HepG2 (cell line): ENCODE results near the gene GMEB1. TPM values are rescaled to one million over a fixed set of nuclear protein-coding genes. Genes with fewer than 3 reads are reported as not detected.

Experiments used
- BCL6 ChIP-seq: IDR thresholded peaks from 2 replicates; pipeline ENCODE4 v1.6.1; 2016; ENCODE audit warnings: missing genetic modification reagents, missing compliant biosample characterization
- CENPT ChIP-seq: sonication (generic); formaldehyde crosslinking; IDR thresholded peaks from 2 replicates; pipeline ENCODE4 v1.8.0; 2022; ENCODE audit warnings: low read depth, mild to moderate bottlenecking, moderate library complexity, missing genetic modification reagents
- HNF4A ChIP-seq: sonication (generic); formaldehyde crosslinking; IDR thresholded peaks from 2 replicates; pipeline ENCODE4 v1.4.0; 2020; ENCODE audit warnings: missing genetic modification reagents
- KDM1A ChIP-seq: IDR thresholded peaks from 2 replicates; pipeline ENCODE4 v1.6.1; 2016; ENCODE audit warnings: missing compliant biosample characterization
- MEF2D ChIP-seq: sonication (generic); formaldehyde crosslinking; IDR thresholded peaks from 2 replicates; pipeline ENCODE4 v1.5.1; 2020; ENCODE audit warnings: mild to moderate bottlenecking, missing genetic modification reagents
- MIXL1 ChIP-seq: IDR thresholded peaks from 2 replicates; pipeline ENCODE4 v1.6.1; 2016
- MYC ChIP-seq: sonication (generic); formaldehyde crosslinking; IDR thresholded peaks from 2 replicates; pipeline ENCODE4 v1.9.0; 2021; ENCODE audit warnings: missing genetic modification reagents, borderline replicate concordance
- NCOR1 ChIP-seq: fragments of 200-600 bp; sonication (generic); IDR thresholded peaks from 2 replicates; pipeline ENCODE4 v1.7.0; 2017; ENCODE audit warnings: antibody characterized with exemption, low read length, borderline replicate concordance
- SETDB1 ChIP-seq: sonication (generic); formaldehyde crosslinking; IDR thresholded peaks from 2 replicates; pipeline ENCODE4 v1.5.1; 2020; ENCODE audit warnings: missing genetic modification reagents, mild to moderate bottlenecking, borderline replicate concordance
- ZFAT ChIP-seq: sonication (generic); formaldehyde crosslinking; conservative IDR thresholded peaks from 2 replicates; pipeline ENCODE4 v1.8.1; 2023; ENCODE audit warnings: missing genetic modification reagents, inconsistent platforms
- ZFY ChIP-seq: sonication (generic); formaldehyde crosslinking; IDR thresholded peaks from 2 replicates; pipeline ENCODE4 v1.4.0; 2020; ENCODE audit warnings: missing genetic modification reagents
- ZKSCAN8 ChIP-seq: IDR thresholded peaks from 2 replicates; pipeline ENCODE4 v1.6.1; 2016; ENCODE audit warnings: borderline replicate concordance, missing genetic modification reagents, missing compliant biosample characterization
- ZNF24 ChIP-seq: fragments of 450-650 bp; IDR thresholded peaks from 2 replicates; pipeline ENCODE4 v1.6.1; 2017; ENCODE audit warnings: antibody characterized with exemption, mild to moderate bottlenecking
- ZNF501 ChIP-seq: sonication (generic); formaldehyde crosslinking; IDR thresholded peaks from 2 replicates; pipeline ENCODE4 v1.5.1; 2020; ENCODE audit warnings: mild to moderate bottlenecking, moderate library complexity, missing genetic modification reagents
- ZNF569 ChIP-seq: sonication (generic); formaldehyde crosslinking; IDR thresholded peaks from 2 replicates; pipeline ENCODE4 v1.5.0; 2020; ENCODE audit warnings: mild to moderate bottlenecking, missing genetic modification reagents, moderate library complexity, borderline replicate concordance
- ZNF747 ChIP-seq: sonication (generic); formaldehyde crosslinking; IDR thresholded peaks from 2 replicates; pipeline ENCODE4 v1.8.1; 2023; ENCODE audit warnings: missing genetic modification reagents, mild to moderate bottlenecking, borderline replicate concordance
- ZNF761 ChIP-seq: sonication (generic); formaldehyde crosslinking; conservative IDR thresholded peaks from 2 replicates; pipeline ENCODE4 v1.4.0; 2020; ENCODE audit warnings: mild to moderate bottlenecking, missing genetic modification reagents
- ZNF839 ChIP-seq: sonication (generic); formaldehyde crosslinking; IDR thresholded peaks from 2 replicates; pipeline ENCODE4 v1.4.0; 2020; ENCODE audit warnings: missing genetic modification reagents, mild to moderate bottlenecking, borderline replicate concordance
- polyA plus RNA-seq, 8 experiments: library from polyadenylated mRNA; depleted of rRNA in 3 of 8; stranded (reverse) in 7 of 8; unstranded in 1 of 8; fragments of >200 nt; fragmentation: Illumina TruSeq in 4 of 8; extraction: Trizol in 4 of 8; gene quantifications; 2 replicates each; pipeline versions ENCODE4 v1.2.1 to v1.2.3, GENCODE V29; 2011 to 2016; ENCODE audit warnings: low read depth in 4 of 8, missing spikeins in 1 of 8, mixed read lengths in 1 of 8; ENCODE audit not compliant: insufficient read depth in 1 of 8
- total RNA-seq, 5 experiments: library from RNA; depleted of rRNA; stranded (reverse); fragments of >200 nt; fragmentation: Illumina TruSeq; extraction: Trizol; gene quantifications; 2 replicates each; pipeline ENCODE4 v1.2.3, GENCODE V29; 2016; ENCODE audit warnings: low read depth in 1 of 5
- TF ChIP-seq, protein P1 (sequence below): sonication (generic); formaldehyde crosslinking; IDR thresholded peaks from 2 replicates; pipeline ENCODE4 v1.8.1; 2022; ENCODE audit warnings: mild to moderate bottlenecking, missing genetic modification reagents
- TF ChIP-seq, protein P2 (sequence below): sonication (generic); formaldehyde crosslinking; IDR thresholded peaks from 2 replicates; pipeline ENCODE4 v1.8.0; 2022; ENCODE audit warnings: mild to moderate bottlenecking, missing genetic modification reagents, borderline replicate concordance
- TF ChIP-seq, protein P3 (sequence below): sonication (generic); formaldehyde crosslinking; IDR thresholded peaks from 2 replicates; pipeline ENCODE4 v1.4.0; 2020; ENCODE audit warnings: missing genetic modification reagents
- TF ChIP-seq, protein P4 (sequence below): sonication (generic); formaldehyde crosslinking; IDR thresholded peaks from 2 replicates; pipeline ENCODE4 v1.4.0; 2020; ENCODE audit warnings: missing genetic modification reagents, borderline replicate concordance

GMEB1 gene
- total and polyA plus RNA-seq, 2 of the 13 experiments (the other 11 are each of a cell fraction or from before 2014, with no cell fraction given) = 3.0 to 6.0 TPM

DNA sequence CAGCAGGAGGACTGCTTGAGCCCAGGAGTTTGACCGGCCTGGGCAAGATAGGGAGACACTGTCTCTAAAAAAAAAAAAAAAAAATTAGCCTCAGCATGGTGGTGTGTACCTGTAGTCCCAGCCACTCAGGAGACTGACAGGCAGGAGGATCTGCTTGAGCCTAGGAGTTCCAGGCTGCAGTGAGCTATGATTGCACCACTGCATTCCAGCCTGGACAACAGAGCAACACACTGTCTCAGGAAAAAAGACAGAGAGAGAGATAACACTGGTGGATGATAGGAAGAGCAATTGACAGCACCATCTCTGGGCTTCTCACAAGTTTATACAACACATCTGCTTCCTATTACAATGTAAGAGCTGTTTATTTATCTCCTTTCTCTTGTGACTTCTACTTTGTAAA is 22.5 kb upstream of the GMEB1 start (continued):
- TF ChIP-seq ZNF839 (no peak), ZNF24 (no peak), ZKSCAN8 (0 out of 2 replicates have a peak, but pooled peaks have one; percentile 27), MYC (CRISPR knock-in tag) (no peak), ZNF569 (CRISPR knock-in tag) (no peak), MIXL1 (0 out of 2 replicates have a peak, but pooled peaks have one; percentile 44), MEF2D (CRISPR knock-in tag) (no peak), ZFY (CRISPR knock-in tag) (no peak), ZNF747 (no peak), ZNF501 (CRISPR knock-in tag) (no peak), KDM1A (peak; percentile 60; the same call in 1 of the 2 replicates), SETDB1 (CRISPR knock-in tag) (no peak), CENPT (CRISPR knock-in tag) (no peak), HNF4A (CRISPR knock-in tag) (no peak), ZNF761 (CRISPR knock-in tag) (no peak), NCOR1 (no peak), BCL6 (peak; percentile 28; the same call in 1 of the 2 replicates), ZFAT (CRISPR knock-in tag) (no peak)
- TF ChIP-seq, protein P1, sequence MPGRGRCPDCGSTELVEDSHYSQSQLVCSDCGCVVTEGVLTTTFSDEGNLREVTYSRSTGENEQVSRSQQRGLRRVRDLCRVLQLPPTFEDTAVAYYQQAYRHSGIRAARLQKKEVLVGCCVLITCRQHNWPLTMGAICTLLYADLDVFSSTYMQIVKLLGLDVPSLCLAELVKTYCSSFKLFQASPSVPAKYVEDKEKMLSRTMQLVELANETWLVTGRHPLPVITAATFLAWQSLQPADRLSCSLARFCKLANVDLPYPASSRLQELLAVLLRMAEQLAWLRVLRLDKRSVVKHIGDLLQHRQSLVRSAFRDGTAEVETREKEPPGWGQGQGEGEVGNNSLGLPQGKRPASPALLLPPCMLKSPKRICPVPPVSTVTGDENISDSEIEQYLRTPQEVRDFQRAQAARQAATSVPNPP (CRISPR knock-in tag) = no peak
- TF ChIP-seq, protein P2, sequence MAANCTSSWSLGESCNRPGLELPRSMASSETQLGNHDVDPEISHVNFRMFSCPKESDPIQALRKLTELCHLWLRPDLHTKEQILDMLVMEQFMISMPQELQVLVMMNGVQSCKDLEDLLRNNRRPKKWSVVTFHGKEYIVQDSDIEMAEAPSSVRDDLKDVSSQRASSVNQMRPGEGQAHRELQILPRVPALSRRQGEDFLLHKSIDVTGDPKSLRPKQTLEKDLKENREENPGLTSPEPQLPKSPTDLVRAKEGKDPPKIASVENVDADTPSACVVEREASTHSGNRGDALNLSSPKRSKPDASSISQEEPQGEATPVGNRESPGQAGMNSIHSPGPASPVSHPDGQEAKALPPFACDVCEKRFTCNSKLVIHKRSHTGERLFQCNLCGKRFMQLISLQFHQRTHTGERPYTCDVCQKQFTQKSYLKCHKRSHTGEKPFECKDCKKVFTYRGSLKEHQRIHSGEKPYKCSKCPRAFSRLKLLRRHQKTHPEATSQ = no peak
- TF ChIP-seq, protein P3, sequence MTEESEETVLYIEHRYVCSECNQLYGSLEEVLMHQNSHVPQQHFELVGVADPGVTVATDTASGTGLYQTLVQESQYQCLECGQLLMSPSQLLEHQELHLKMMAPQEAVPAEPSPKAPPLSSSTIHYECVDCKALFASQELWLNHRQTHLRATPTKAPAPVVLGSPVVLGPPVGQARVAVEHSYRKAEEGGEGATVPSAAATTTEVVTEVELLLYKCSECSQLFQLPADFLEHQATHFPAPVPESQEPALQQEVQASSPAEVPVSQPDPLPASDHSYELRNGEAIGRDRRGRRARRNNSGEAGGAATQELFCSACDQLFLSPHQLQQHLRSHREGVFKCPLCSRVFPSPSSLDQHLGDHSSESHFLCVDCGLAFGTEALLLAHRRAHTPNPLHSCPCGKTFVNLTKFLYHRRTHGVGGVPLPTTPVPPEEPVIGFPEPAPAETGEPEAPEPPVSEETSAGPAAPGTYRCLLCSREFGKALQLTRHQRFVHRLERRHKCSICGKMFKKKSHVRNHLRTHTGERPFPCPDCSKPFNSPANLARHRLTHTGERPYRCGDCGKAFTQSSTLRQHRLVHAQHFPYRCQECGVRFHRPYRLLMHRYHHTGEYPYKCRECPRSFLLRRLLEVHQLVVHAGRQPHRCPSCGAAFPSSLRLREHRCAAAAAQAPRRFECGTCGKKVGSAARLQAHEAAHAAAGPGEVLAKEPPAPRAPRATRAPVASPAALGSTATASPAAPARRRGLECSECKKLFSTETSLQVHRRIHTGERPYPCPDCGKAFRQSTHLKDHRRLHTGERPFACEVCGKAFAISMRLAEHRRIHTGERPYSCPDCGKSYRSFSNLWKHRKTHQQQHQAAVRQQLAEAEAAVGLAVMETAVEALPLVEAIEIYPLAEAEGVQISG (CRISPR knock-in tag) = peak; percentile 25; the same call in 1 of the 2 replicates
- TF ChIP-seq, protein P4, sequence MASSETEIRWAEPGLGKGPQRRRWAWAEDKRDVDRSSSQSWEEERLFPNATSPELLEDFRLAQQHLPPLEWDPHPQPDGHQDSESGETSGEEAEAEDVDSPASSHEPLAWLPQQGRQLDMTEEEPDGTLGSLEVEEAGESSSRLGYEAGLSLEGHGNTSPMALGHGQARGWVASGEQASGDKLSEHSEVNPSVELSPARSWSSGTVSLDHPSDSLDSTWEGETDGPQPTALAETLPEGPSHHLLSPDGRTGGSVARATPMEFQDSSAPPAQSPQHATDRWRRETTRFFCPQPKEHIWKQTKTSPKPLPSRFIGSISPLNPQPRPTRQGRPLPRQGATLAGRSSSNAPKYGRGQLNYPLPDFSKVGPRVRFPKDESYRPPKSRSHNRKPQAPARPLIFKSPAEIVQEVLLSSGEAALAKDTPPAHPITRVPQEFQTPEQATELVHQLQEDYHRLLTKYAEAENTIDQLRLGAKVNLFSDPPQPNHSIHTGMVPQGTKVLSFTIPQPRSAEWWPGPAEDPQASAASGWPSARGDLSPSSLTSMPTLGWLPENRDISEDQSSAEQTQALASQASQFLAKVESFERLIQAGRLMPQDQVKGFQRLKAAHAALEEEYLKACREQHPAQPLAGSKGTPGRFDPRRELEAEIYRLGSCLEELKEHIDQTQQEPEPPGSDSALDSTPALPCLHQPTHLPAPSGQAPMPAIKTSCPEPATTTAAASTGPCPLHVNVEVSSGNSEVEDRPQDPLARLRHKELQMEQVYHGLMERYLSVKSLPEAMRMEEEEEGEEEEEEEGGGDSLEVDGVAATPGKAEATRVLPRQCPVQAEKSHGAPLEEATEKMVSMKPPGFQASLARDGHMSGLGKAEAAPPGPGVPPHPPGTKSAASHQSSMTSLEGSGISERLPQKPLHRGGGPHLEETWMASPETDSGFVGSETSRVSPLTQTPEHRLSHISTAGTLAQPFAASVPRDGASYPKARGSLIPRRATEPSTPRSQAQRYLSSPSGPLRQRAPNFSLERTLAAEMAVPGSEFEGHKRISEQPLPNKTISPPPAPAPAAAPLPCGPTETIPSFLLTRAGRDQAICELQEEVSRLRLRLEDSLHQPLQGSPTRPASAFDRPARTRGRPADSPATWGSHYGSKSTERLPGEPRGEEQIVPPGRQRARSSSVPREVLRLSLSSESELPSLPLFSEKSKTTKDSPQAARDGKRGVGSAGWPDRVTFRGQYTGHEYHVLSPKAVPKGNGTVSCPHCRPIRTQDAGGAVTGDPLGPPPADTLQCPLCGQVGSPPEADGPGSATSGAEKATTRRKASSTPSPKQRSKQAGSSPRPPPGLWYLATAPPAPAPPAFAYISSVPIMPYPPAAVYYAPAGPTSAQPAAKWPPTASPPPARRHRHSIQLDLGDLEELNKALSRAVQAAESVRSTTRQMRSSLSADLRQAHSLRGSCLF (CRISPR knock-in tag) = no peak
